IPS-NIHi11 (cell line): Measurements from ENCODE around the gene RASSF6.
"Not testable (repeated sequence)": the region's sequence is repeated elsewhere in the genome, so short reads cannot be mapped to it uniquely, and the experiment has no call there.

Source experiments
- DNase-seq: peaks from one replicate; pipeline ENCODE4 v3.0.0; 2012; ENCODE audit warnings: mixed read lengths, low spot score

Gene RASSF6, protein sequence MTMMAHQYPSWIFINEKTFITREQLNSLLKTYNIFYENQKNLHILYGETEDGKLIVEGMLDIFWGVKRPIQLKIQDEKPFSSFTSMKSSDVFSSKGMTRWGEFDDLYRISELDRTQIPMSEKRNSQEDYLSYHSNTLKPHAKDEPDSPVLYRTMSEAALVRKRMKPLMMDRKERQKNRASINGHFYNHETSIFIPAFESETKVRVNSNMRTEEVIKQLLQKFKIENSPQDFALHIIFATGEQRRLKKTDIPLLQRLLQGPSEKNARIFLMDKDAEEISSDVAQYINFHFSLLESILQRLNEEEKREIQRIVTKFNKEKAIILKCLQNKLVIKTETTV

DNA sequence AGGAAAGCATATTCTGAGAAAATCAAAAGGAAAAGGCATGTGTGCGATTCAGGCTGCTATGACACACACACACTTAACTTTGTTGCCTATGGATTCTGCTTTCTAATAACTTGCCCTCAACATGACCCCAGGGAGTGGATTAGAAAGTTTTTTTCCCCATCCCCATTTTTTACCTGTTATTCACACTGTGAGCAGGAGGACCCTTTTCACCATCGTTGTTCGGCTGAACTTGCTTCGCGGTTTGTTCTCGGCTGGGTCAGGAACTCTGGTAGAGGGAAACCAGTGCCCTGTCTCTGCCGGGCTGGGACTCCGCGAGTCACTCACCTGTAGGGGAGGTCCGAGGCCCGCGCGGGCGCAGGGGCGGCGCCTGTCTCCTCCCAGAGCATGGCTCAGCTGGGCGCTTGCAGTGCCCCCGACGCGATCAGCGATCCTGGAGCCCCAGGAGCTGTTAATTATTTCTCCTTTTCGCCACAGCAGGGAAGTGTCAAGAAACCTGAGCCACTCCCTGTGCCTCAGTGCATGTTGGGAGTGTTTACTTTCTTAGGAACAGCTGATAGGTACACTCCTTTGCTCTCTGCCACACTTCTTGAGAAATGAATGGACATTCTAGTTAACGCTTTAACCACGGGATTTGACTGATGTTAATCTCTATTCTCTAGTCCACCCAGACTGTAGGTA is at the start of gene RASSF6:
TSS of gene RASSF6 (minus strand) at position 322 of the 678 bp plus-strand sequence. CDS start 8,641 bp downstream, outside the sequence.
- peak; percentile 77 for DNase-seq

DNA sequence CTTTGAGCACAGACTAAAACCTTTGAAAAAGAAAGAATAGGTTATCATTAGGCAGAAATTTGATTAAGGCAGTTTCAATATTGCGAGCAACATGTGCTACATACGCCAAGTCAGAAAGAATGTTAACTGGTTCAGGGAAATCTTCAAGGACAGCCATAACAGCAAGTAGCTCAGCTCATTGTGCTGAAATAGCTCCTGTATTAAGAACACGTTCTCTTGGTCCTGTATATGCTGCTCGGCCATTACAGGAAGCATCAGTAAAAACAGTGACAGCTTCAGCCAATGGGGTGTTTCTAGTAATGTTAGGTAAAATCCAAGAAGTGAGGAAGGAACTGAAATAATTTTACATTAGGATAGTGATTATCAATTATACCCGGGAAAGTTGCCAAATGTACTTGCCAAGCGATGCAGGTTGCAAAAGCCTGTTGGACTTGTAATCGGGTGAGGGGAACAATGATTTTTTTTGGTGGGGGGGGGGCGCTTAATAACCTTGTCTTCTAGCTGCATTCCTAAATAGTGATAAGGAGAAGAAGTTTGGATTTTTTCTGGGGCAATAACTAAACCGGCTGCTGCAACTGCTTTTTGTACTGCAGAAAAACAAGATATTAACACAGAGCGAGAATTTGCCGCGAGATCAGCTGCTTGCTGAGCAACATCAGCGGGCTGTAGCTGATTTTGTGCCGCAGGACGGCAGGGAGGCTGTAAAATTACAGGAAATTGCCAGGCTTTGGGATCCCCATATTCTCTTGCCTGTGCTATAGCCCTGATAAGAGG is 49.4 kb upstream of the RASSF6 start:
- DNase-seq: no peak

DNA sequence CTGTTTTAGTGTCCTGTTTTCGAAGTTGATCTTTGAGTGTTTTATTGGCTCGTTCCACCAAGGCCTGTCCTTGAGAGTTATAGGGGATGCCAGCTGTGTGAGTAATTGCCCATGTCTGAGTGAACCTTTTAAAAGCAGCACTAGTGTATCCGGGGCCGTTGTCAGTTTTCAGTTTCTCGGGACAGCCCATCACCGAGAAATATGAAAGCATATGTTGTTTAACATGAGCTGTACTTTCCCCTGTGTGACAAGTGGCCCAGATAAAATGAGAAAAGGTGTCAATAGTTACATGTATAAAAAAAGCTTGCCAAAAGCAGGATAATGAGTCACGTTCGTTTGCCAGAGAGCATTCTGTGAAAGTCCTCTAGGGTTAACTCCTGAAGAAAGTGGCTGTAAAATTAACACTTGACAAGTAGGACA is 48.6 kb upstream of the RASSF6 start:
- DNase-seq: no peak

DNA sequence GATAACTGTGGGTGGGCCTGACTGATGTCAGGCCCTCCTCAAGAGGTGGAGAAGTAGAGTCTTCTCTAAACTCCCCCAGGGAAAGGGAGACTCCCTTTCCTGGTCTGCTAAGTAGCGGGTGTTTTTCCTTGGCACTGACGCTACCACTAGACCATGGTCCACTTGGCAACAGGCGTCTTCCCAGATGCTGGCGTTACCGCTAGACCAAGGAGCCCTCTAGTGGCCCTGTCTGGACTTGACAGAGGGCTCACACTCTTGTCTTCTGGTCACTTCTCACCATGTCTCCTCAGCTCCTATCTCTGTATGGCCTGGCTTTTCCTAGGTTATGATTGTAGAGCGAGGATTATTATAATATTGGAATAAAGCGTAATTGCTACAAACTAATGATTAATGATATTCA is 45.7 kb upstream of the RASSF6 start:
- not testable (repeated sequence) for DNase-seq

DNA sequence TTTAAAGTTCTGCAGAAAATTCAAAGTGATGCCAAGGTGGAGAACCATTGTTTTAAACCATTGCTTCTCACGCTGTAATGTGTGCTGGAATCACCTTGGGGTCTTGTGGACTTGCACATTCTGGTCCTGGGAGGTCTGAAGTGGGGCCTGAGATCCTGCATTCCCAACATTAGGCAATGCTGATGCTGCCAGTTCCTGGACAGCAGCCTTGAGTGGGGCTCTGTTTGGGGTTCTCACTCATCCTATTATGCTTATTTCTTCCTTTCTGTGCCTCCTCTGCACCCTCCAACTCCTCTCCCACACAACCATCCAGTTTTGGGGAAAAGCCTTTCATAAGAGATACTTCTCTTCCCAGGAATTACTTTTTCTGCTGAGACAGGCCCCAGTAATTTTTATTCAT is 44.2 kb upstream of the RASSF6 start:
- no peak for DNase-seq

DNA sequence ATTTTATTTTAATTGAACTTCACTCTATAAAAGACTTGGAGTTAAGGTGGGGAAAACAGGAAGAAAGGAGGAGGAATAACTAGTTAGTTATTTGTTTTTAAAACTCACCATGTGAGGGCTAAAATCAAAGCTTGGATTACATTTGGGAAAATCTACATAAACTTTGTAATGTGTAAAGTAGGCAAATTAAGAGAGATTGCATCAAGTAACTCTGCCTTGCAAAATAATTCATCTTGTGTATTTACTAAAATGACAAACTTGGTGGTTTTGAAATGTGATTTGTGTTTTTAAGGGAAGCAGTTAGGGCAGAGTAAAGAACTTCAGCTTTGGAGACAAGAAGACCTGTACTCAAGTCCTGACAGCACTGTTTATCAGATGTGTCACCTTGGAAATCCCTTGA is 43.3 kb upstream of the RASSF6 start:
- no peak for DNase-seq

DNA sequence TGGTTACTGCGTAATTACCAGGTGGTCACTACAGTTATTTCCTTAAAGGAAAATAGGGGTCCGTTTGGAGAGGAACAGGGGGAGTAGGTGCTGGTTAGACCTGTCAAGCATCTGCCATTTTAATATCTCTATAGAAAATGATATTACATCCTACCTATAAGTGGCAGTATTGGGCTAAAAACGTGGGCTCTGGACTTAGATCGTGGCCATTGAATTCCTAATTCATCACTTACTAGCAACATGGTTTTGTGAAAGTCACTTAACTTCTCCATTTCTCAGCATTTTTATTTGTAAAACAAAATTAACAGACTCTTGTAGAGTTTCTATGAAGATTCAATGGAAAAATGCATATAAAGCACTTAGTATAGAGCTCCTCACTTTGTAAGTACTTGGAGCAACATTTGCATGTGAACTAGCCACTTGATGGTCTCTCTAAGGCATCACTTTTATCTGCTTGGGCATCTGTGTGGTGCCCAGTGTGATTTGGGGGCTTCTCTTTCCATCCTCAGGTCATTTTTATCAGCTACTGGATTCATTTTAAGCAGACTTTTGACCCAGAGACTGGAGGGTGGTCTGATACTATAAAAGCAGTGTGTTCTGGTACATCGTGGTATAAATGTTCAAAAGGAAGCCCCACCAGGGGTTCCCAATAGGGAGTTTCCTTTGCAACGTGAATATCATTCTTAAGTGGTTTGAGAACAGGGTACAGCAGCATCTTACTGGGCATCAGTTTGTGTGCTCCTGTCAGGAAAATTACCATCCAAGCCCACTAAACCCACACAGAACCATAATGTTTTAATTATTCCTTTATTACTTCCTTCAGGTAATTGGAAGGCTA is 42.7 kb upstream of the RASSF6 start:
- peak; percentile 31 for DNase-seq

DNA sequence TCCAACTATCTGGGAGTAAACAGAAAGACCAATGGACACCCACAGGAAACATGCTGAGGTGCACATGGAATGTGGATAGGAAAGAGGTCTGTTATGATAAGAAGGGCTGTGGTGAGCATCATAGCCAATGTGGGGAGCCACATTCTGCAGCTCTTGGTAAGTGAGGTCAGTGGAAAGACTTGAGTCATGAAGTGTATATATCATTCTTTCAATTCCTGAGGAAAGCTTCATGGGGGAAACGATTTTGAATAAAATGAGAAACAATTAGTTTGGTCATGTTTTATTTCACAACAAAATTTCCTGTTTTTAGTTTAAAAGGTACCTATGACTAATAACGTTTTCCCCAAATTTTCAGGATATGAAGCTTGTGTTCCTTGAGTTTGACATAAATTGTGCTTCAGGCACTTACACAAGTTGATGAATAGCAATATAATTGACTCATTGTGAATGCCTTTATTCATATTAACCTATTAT is 41.4 kb upstream of the RASSF6 start:
- no peak for DNase-seq

DNA sequence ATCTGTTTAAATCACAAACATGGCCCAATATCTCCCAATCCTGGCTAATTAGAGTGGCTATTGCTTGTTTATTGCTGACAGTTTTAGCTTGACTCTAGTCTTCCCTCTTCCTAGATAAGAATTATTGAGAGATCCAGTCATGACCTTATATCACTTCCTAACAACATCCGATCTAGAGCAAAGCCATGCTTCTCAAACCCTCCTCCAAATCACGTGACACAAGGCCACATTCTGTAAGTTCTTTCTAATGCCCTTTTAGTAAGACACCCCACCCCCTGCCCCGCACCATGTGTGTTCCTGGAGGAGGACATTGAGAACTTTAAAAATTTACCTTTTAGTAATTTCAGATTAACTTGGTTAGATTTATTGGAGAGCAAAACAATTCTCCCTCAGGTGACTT is 40.6 kb upstream of the RASSF6 start:
- DNase-seq: no peak

DNA sequence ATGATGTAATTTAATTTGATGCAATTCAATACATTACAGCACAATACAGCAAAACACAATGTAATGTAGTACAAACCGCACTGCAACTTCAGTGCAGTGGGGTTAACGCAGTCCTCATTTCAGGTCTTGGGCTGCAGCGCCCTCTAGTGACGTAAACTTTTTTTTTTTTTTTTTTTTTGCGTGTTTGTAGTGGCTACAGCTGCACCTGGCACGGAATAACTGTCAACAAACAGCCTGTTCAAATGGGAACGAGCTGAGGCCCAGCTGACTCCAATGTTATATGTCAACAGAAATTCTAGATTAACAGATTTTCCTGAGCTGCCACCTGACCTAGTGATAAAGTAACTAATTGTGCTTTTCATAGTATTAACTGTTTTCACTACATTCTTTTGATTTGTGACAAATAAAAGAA is 33.5 kb upstream of the RASSF6 start:
- DNase-seq: peak; percentile 67

DNA sequence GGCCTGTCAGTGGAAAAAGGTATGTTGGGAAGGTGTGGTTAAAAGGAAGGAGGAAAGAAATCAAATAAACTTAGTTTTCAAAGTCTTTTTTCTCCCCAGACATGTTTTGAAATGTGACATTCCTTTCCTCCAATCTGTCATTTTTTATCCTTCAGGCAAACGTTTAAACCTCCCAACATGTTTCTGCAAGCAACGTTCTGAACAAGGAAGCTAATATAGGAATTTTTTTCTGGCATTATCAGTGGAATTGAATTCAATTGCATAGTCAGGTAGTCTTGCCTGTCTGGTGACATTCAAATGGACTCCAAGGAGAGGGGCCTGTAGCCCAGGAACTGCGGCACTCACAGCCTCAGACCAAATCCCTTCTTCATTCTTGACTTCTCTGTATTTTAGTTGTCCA is 30.0 kb upstream of the RASSF6 start:
- DNase-seq: no peak

DNA sequence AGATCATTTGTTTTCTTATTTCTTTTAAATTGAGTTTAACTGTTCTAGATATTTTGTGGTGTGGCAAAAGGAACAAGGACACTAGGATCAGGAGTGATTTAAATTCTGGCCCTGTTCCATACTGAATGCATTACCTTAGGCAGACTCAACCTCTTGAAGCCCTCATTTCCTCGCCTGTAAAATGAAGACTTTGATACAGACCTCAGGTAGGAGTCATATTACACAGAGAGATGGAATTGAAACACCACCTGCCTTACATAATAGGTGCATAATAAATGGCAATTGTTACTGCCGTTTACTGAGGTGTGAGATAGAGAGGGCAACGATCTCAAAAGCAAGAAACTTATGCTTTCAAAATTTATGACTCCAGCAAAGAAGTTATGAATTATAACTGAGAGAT is 28.2 kb upstream of the RASSF6 start:
- DNase-seq: no peak

DNA sequence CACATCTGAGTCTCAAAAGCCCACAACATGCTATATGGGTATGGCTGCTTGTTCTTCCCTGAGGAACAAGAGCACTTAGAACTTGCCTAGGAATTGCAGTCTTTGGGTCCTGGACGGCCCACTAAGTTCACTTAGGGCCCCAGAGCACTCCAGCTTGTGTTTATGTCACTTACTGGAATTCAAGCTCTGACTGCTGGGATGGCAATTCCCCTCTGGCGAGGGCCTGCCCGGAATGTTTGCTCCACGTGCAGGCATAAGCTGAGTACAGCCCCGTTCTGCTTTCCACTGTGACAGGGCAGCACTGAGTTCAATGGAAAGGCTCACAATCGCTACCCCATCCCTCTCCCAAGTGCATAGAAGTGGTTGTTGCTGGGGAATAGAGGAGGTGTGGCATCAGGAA is 25.9 kb upstream of the RASSF6 start:
- DNase-seq: no peak

DNA sequence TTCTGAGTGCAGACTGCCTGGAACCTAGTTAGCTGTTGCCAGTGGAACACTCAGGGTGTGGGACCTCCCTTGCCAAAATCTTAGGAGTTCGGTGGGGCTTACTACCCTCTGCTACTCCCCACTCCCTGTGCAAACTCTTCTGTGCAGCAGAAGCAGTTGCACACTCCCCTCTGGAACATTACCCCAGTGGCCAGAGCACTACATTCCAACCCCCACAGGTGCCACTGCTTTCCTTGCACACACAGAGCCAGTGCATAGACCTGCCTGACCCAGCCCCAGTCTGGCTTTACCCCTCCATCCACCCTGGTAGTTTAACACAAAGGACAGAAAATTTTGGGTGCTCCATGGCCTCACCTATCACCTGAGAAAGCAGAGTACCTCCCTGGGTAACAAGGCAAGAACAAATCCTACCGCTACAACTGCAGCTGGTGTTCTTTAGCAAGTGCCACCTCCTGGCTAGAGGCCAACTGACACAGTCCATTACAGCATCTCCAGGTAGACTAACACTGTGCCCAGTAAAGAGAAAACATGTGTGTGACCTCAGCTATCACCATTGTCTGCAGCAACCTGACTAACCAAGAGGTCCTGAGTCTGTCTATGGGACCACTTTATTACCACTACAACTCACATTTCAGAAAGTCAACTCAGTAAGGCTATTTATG is 11.5 kb upstream of the RASSF6 start:
- DNase-seq: no peak

DNA sequence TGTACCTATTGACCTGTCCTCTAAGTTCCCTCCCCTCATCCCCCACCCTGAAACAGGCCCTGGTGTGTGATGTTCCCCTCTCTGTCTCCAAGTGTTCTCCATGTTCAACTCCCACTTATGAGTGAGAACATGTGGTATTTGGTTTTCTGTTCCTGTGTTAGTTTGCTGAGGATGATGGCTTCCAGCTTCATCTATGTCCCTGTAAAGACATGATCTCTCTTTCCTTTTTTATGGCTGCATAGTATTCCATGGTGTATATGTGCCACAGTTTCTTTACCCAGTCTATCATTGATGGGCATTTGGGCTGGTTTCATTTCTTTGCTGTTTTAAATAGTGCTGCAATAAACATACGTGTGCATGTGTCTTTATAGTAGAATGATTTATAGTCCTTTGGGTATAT is 8.6 kb upstream of the RASSF6 start:
- DNase-seq: not testable (repeated sequence)

DNA sequence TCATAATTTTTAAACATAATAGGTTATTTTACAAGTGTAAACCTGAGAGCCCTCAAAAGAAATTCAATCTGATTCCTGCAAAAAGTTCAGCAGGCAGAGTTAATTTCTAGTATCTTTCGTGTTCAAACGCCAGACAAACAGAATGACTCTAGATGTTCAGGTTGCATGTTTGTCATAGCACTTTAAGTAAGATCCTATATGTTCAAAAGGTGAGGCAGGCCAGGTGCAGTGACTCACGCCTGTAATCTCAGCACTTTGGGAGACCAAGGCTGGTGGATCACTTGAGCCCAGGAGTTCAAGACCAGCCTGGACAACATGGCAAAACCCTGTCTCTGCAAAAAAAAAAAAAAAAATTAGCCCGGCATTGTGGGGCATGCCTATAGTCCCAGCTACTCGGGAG is 1.1 kb upstream of the RASSF6 start:
- DNase-seq: no peak

DNA sequence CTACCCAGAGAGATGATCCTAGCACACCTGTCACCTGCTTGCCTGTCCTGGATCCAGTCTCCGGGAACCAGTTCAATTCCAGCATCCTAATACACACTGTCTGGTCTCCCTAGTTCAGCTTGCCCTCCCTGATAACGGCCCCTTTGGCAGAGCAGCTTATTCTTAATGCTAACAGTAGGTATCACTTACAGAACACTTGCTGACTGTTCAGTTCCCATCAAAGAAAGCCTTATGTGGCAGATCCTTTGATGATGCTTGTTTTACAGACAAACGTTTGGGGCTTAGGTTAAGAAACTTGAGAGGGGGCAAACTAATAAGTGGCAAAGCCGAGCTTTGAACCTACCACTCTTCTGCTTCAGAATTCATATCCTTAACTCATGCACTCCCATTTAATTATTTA is 890 bp downstream of the RASSF6 start:
- DNase-seq: no peak

DNA sequence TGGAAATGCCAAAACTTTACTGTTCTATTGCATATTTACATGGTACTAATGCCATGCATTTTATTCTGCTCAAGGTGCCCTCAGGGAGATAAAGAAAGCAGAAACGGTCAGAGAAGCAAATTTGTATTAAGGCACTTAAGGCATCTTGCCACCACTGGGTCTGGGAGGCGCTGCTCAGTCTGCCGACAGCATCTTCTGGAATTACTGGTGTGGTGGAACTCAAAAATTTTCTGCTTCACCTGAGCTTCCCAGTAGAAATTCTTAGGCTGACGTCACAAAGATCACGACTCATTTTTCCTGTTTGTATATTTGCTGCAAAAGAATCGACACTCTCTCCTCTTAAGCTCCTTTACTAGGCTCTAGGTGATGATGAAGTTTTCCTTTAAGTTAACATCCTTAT is 3.0 kb downstream of the RASSF6 start:
- no peak for DNase-seq

DNA sequence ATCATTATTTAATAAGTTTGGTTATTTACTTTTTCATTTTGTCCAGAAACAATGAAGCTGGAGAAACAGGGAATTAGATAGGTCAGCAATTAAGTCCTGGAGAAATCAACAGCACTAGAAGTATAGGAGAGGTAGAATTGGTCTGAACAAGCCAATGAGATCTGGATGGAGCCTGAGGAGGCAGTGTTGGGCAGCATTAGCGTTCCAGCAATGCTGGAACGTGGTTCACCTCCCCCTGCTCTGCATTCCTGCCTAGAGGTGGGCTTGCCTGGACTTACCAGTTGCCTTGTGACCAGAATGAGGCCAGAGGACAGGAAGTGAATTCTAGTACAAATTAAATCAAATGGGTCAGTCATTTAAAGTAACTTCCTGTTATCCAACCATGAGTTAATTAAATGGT is 4.6 kb downstream of the RASSF6 start:
- DNase-seq: peak; percentile 57

DNA sequence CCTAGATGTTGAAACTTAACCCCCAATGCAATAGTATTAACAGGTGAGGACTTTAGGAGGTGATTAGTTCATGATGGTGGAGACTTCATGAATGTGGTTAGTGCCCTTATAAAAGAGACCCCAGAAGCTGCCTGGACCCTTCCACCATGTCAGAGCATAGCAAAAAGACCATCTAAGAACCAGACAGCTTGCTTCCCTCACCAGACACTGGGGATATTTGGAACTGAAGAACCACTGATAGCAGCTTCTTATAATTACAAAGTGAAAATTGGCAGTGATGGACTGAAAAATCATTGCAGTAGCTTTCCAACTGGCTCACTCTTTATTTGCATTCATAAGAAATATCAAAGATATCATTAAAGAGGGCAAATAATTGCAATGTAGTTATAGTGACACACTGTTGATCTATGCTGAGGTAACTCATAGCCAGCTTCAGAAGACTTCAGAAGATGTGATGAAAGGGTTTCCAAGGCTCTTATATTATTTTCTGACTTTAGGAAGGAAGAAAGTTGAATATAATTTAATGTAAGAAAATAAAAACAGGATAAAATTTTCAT is 5.8 kb downstream of the RASSF6 start:
- DNase-seq: no peak

DNA sequence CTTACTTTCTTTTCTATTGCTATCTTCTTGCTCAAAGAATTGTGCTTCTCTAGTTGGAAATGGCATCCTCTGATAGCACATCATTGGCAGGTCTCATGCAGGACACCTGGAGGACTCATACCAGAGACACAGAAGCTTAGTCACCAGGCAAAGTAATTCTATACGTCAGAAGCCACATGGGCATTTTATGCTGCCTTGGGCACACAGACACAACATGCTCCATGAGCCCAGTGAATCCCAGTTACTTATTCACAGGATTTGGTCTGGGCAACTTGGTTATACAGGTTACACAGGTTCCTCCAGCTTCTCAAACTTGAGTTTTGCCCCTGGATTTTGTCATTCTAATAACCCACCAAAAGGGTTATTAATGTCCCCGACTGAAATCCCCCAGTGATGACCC is 7.1 kb downstream of the RASSF6 start:
- DNase-seq: no peak
